Activated CD4-positive, CD25-positive, alpha-beta regulatory T cell treated with anti-CD3 and anti-CD28 coated beads, Interleukin-2, amount 50 U/mL, for 16 hours (primary cell): ENCODE measurements around the gene LRRC40.
"Not testable (repeated sequence)": the region's sequence is repeated elsewhere in the genome, so short reads cannot be mapped to it uniquely, and the experiment has no call there.

ENCODE experiments used
- DNase-seq: peaks from one replicate; pipeline ENCODE4 v3.0.0-alpha.2; 2020; ENCODE audit warnings: low read depth, low spot score

The LRRC40 gene

GRCh38 chr1:70205434-70206118, at the start of gene LRRC40:
Gene LRRC40, minus strand, starts transcription at chr1:70205579. Its CDS starts 39 bp downstream, at chr1:70205540.
- peak; percentile 94 for DNase-seq

- no peak for DNase-seq
These were observed 43.4 kb upstream of the LRRC40 start for GRCh38 chr1:70248729-70249128.

GRCh38 chr1:70247768-70248167, 42.4 kb upstream of the LRRC40 start:
- no peak for DNase-seq

- DNase-seq, result no peak
These were observed 41.7 kb upstream of the LRRC40 start for GRCh38 chr1:70247122-70247521.

GRCh38 chr1:70239940-70240339, 34.6 kb upstream of the LRRC40 start:
- DNase-seq, result no peak

- DNase-seq, result no peak
These were observed 29.4 kb upstream of the LRRC40 start for GRCh38 chr1:70234733-70235132.

GRCh38 chr1:70231475-70231874, 26.1 kb upstream of the LRRC40 start:
- DNase-seq, result no peak

GRCh38 chr1:70228670-70229069, 23.3 kb upstream of the LRRC40 start:
- no peak for DNase-seq

GRCh38 chr1:70227439-70227838, 22.1 kb upstream of the LRRC40 start:
- DNase-seq, result no peak

- no peak for DNase-seq
These were observed 19.6 kb upstream of the LRRC40 start for GRCh38 chr1:70224954-70225353.

- no peak for DNase-seq
These were observed 17.4 kb upstream of the LRRC40 start for GRCh38 chr1:70222716-70223235.

- peak; percentile 93 for DNase-seq
These were observed 16.1 kb upstream of the LRRC40 start, which contains the start of gene SRSF11 for GRCh38 chr1:70221238-70222121. Gene SRSF11, plus strand, starts transcription at chr1:70221380. Its CDS starts 257 bp downstream, at chr1:70221637.

- no peak for DNase-seq
These were observed 15.3 kb upstream of the LRRC40 start for GRCh38 chr1:70220517-70221237.

- DNase-seq, result no peak
These were observed 14.6 kb upstream of the LRRC40 start for GRCh38 chr1:70220015-70220414.

GRCh38 chr1:70211541-70211940, 6.2 kb upstream of the LRRC40 start:
- DNase-seq, result no peak

GRCh38 chr1:70210820-70211219, 5.4 kb upstream of the LRRC40 start:
- DNase-seq, result no peak

- DNase-seq, result no peak
These were observed 2.9 kb upstream of the LRRC40 start for GRCh38 chr1:70208292-70208691.

GRCh38 chr1:70207492-70207891, 2.1 kb upstream of the LRRC40 start:
- no peak for DNase-seq

GRCh38 chr1:70206833-70207232, 1.5 kb upstream of the LRRC40 start:
- DNase-seq, result not testable (repeated sequence)

GRCh38 chr1:70205071-70205433, 327 bp downstream of the LRRC40 start:
- DNase-seq, result no peak

GRCh38 chr1:70204600-70204999, 779 bp downstream of the LRRC40 start:
- no peak for DNase-seq

- no peak for DNase-seq
These were observed 1.2 kb downstream of the LRRC40 start for GRCh38 chr1:70204139-70204538.
